ENCODE data around the gene ELF4. TPM values are rescaled to one million over a fixed set of nuclear protein-coding genes. Genes with fewer than 3 reads are reported as not detected.
A peak's percentile ranks its signal among the peaks of the same experiment; 100 is the strongest.

ELF4 gene
- total and polyA plus RNA-seq, 10 of the 15 experiments (the other 5 are each of a cell fraction or from before 2014, with no cell fraction given) = 4.0 to 36.7 (median 22.6) TPM

DNA sequence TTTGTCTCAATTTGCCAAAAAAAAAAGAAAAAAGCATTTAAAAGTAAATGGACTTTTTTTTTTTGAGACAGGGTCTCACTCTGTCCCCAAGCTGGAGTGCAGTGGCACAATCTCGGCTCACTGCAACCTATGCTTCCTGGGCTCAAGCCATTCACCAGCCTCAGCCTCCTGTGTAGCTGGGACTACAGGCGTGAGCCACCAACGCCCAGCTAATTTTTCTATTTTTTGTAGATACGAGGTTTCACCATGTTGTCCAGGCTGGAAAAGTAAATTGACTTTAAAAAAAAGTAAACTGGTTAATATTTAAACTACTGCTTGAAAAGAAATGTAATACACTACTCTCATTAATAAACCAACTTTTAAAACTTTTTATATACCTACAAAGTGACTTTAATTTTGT, 49.5 kb upstream of the ELF4 start:
- no peaks in the 10 kb centered on the region for H3K4me1 ChIP-seq (ENCODE audit: control insufficient read depth, insufficient read depth, low read length)
- H3K36me3 ChIP-seq (ENCODE audit: control insufficient read depth in 2 of 2, insufficient read depth in 2 of 2, low read length in 1 of 2) = 0 out of 4 replicates have a peak, but pooled peaks cover 0 to 3% of the 10 kb centered on the region in 2 experiments
- CTCF ChIA-PET = interaction anchor here (1.0 to 1.8 kb wide), 4 partner anchors 10 to 80 kb away, joined by 3 to 7 read pairs (median 4); no protein-coding TSS in a partner anchor
- POLR2A ChIA-PET = interaction anchor here (0.6 kb wide), 1 partner anchor 321 kb away, joined by 3 read pairs; no protein-coding TSS in a partner anchor
- H3K9ac ChIP-seq (ENCODE audit: control insufficient read depth, insufficient read depth, low read length) = no peak overlapping the region
- no TSS peak for BruUV-seq (replicated peaks)
- no peaks in the 10 kb centered on the region for H3K9me3 ChIP-seq (replicated peaks; ENCODE audit: control insufficient read depth, insufficient read depth, low read length)
- H3K27ac ChIP-seq (ENCODE audit: control insufficient read depth, insufficient read depth) = no peak overlapping the region
- H3K79me2 ChIP-seq (ENCODE audit: control insufficient read depth, insufficient read depth, low read length) = peaks cover 24% of the 10 kb centered on the region
- 69% methylated on average over 4 of the region's 4 CpGs for WGBS (ENCODE audit: insufficient coverage, insufficient replicate concordance, low lambda C conversion rate, missing lambda C conversion rate)
- peak; percentile 55; the same call in 2 of the 3 replicates for ATAC-seq
- H4K20me1 ChIP-seq (ENCODE audit: control insufficient read depth, insufficient read depth) = no peaks in the 10 kb centered on the region
- no peak overlapping the region for H2AFZ ChIP-seq (ENCODE audit: control insufficient read depth, low read depth, low read length)
- intact Hi-C loops (cut with micrococcal nuclease; ENCODE audit: unreplicated experiment) (no loop called here), in situ Hi-C loops (cut with MboI) (no loop called here)
- no peak for TF ChIP-seq NBN (IDR thresholded peaks at IDR 0.05)
- TF ChIP-seq, protein P1, sequence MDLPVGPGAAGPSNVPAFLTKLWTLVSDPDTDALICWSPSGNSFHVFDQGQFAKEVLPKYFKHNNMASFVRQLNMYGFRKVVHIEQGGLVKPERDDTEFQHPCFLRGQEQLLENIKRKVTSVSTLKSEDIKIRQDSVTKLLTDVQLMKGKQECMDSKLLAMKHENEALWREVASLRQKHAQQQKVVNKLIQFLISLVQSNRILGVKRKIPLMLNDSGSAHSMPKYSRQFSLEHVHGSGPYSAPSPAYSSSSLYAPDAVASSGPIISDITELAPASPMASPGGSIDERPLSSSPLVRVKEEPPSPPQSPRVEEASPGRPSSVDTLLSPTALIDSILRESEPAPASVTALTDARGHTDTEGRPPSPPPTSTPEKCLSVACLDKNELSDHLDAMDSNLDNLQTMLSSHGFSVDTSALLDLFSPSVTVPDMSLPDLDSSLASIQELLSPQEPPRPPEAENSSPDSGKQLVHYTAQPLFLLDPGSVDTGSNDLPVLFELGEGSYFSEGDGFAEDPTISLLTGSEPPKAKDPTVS (IDR thresholded peaks at IDR 0.05; ENCODE audit: low read depth, low read length) = no peak
- TF ChIP-seq NR2C2 (IDR thresholded peaks at IDR 0.05; ENCODE audit: borderline replicate concordance, control insufficient read depth, insufficient read length, low read depth) = no peak
- TF ChIP-seq, protein P2, sequence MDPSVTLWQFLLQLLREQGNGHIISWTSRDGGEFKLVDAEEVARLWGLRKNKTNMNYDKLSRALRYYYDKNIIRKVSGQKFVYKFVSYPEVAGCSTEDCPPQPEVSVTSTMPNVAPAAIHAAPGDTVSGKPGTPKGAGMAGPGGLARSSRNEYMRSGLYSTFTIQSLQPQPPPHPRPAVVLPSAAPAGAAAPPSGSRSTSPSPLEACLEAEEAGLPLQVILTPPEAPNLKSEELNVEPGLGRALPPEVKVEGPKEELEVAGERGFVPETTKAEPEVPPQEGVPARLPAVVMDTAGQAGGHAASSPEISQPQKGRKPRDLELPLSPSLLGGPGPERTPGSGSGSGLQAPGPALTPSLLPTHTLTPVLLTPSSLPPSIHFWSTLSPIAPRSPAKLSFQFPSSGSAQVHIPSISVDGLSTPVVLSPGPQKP (IDR thresholded peaks at IDR 0.05; ENCODE audit: low read depth, low read length) = no peak
- TF ChIP-seq, protein P3, sequence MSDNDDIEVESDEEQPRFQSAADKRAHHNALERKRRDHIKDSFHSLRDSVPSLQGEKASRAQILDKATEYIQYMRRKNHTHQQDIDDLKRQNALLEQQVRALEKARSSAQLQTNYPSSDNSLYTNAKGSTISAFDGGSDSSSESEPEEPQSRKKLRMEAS (IDR thresholded peaks at IDR 0.05; ENCODE audit: low read depth, low read length) = no peak
- TF ChIP-seq SMC3 (IDR thresholded peaks at IDR 0.05; ENCODE audit: borderline replicate concordance, low read length) = no peak
- TF ChIP-seq TARDBP (IDR thresholded peaks at IDR 0.05; ENCODE audit: borderline replicate concordance) = no peak
- no peak for TF ChIP-seq ZNF274 (IDR thresholded peaks at IDR 0.05; ENCODE audit: insufficient read depth, insufficient read length)
- TF ChIP-seq, protein P4, sequence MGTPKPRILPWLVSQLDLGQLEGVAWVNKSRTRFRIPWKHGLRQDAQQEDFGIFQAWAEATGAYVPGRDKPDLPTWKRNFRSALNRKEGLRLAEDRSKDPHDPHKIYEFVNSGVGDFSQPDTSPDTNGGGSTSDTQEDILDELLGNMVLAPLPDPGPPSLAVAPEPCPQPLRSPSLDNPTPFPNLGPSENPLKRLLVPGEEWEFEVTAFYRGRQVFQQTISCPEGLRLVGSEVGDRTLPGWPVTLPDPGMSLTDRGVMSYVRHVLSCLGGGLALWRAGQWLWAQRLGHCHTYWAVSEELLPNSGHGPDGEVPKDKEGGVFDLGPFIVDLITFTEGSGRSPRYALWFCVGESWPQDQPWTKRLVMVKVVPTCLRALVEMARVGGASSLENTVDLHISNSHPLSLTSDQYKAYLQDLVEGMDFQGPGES (IDR thresholded peaks at IDR 0.05) = no peak
- TF ChIP-seq ZNF384 (IDR thresholded peaks at IDR 0.05; ENCODE audit: borderline replicate concordance, low read depth, low read length) = no peak
- TF ChIP-seq, protein P5, sequence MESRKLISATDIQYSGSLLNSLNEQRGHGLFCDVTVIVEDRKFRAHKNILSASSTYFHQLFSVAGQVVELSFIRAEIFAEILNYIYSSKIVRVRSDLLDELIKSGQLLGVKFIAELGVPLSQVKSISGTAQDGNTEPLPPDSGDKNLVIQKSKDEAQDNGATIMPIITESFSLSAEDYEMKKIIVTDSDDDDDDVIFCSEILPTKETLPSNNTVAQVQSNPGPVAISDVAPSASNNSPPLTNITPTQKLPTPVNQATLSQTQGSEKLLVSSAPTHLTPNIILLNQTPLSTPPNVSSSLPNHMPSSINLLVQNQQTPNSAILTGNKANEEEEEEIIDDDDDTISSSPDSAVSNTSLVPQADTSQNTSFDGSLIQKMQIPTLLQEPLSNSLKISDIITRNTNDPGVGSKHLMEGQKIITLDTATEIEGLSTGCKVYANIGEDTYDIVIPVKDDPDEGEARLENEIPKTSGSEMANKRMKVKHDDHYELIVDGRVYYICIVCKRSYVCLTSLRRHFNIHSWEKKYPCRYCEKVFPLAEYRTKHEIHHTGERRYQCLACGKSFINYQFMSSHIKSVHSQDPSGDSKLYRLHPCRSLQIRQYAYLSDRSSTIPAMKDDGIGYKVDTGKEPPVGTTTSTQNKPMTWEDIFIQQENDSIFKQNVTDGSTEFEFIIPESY (IDR thresholded peaks at IDR 0.05) = no peak
- TF ChIP-seq RB1 (IDR thresholded peaks at IDR 0.05; ENCODE audit: borderline replicate concordance) = no peak
- RAD21 ChIA-PET (ENCODE audit: unreplicated experiment) = interaction anchor here (0.7 to 1.5 kb wide), 4 partner anchors 14 to 99 kb away, joined by 3 to 6 read pairs (median 4); no protein-coding TSS in a partner anchor
- no peak for DNase-seq (ENCODE audit: low read depth, low spot score)
- no peak overlapping the region for H3K4me2 ChIP-seq (ENCODE audit: control insufficient read depth, insufficient read depth)
- no peak for FAIRE-seq
- SMC1A ChIA-PET (ENCODE audit: uncharacterized antibody, unreplicated experiment) = interaction anchor here (0.9 to 3.2 kb wide), 8 partner anchors 14 to 80 kb away, joined by 3 to 11 read pairs (median 3); no protein-coding TSS in a partner anchor
- no peak overlapping the region for H3K4me3 ChIP-seq
- H3K27me3 ChIP-seq (replicated peaks in 1 of 2; ENCODE audit: control insufficient read depth in 2 of 2, insufficient read depth in 2 of 2, low read length in 1 of 2) = no peaks in the 10 kb centered on the region

Measured in GM12878 (cell line).